ENCODE data around the gene GCK. TPM values are rescaled to one million over a fixed set of nuclear protein-coding genes. Genes with fewer than 3 reads are reported as not detected.

The GCK gene
- total and polyA plus RNA-seq, 5 donors from 2014 or later: 0.47 to 1.2 (median 0.57) TPM; not detected in 1

- Histone ChIP-seq H3K36me3 (ENCODE audit: control insufficient read depth, insufficient read depth, low read length) (no peaks in the 10 kb centered on the region), H3K9me3 (ENCODE audit: control insufficient read depth in 2 of 2, low read length in 2 of 2) (no peaks in the 10 kb centered on the region), H3K4me3 (ENCODE audit: low read depth, low read length) (no peak overlapping the region), H3K27me3 (ENCODE audit: control insufficient read depth, insufficient read depth, low read length) (no peaks in the 10 kb centered on the region), H3K27ac (ENCODE audit: insufficient read depth, low read length, poor library complexity, severe bottlenecking) (no peak overlapping the region), H3K4me1 (ENCODE audit: control insufficient read depth, insufficient read depth, low read length, poor library complexity, severe bottlenecking) (no peaks in the 10 kb centered on the region)
- H3K9me3 Mint-ChIP-seq: peaks cover 0 to 2% (median 0%) of the 10 kb centered on the region in 7 donors
- ATAC-seq (ENCODE audit: low read depth in 2 of 2) (no peak), DNase-seq (no peak)
- peak overlapping the region in 1 of 4 donors; percentile 15 for H3K4me3 Mint-ChIP-seq
- no peaks in the 10 kb centered on the region for H3K27me3 Mint-ChIP-seq
- H3K36me3 Mint-ChIP-seq: no peaks in the 10 kb centered on the region
- H3K27ac Mint-ChIP-seq: no peak overlapping the region
- no peaks in the 10 kb centered on the region for H3K4me1 Mint-ChIP-seq
Observed at GRCh38 chr7:44220358-44221112, 31.3 kb upstream of the GCK start.

GRCh38 chr7:44220046-44220357 is 30.8 kb upstream of the GCK start:
- Mint-ChIP-seq H3K36me3 (no peaks in the 10 kb centered on the region), H3K27me3 (no peaks in the 10 kb centered on the region), H3K4me3 (no peak overlapping the region), H3K27ac (no peak overlapping the region), H3K9me3 (peaks cover 0 to 2% (median 0%) of the 10 kb centered on the region in 7 donors), H3K4me1 (no peaks in the 10 kb centered on the region)
- no peaks in the 10 kb centered on the region for H3K36me3 ChIP-seq (ENCODE audit: control insufficient read depth, insufficient read depth, low read length)
- ATAC-seq (ENCODE audit: low read depth in 2 of 2) (no peak), DNase-seq (no peak)
- no peaks in the 10 kb centered on the region for H3K27me3 ChIP-seq (ENCODE audit: control insufficient read depth, insufficient read depth, low read length)
- H3K4me1 ChIP-seq (ENCODE audit: control insufficient read depth, insufficient read depth, low read length, poor library complexity, severe bottlenecking): no peaks in the 10 kb centered on the region
- no peak overlapping the region for H3K4me3 ChIP-seq (ENCODE audit: low read depth, low read length)
- no peak overlapping the region for H3K27ac ChIP-seq (ENCODE audit: insufficient read depth, low read length, poor library complexity, severe bottlenecking)
- H3K9me3 ChIP-seq (ENCODE audit: control insufficient read depth in 2 of 2, low read length in 2 of 2): no peaks in the 10 kb centered on the region

- peaks cover 0 to 2% (median 0%) of the 10 kb centered on the region in 7 donors for H3K9me3 Mint-ChIP-seq
- H3K4me3 Mint-ChIP-seq: no peak overlapping the region
- Histone ChIP-seq H3K9me3 (ENCODE audit: control insufficient read depth in 2 of 2, low read length in 2 of 2) (no peaks in the 10 kb centered on the region), H3K4me1 (ENCODE audit: control insufficient read depth, insufficient read depth, low read length, poor library complexity, severe bottlenecking) (no peaks in the 10 kb centered on the region), H3K4me3 (ENCODE audit: low read depth, low read length) (no peak overlapping the region), H3K27ac (ENCODE audit: insufficient read depth, low read length, poor library complexity, severe bottlenecking) (no peak overlapping the region), H3K27me3 (ENCODE audit: control insufficient read depth, insufficient read depth, low read length) (no peaks in the 10 kb centered on the region), H3K36me3 (ENCODE audit: control insufficient read depth, insufficient read depth, low read length) (peaks cover 2% of the 10 kb centered on the region)
- no peaks in the 10 kb centered on the region for H3K36me3 Mint-ChIP-seq
- no peaks in the 10 kb centered on the region for H3K4me1 Mint-ChIP-seq
- H3K27ac Mint-ChIP-seq: no peak overlapping the region
- ATAC-seq (ENCODE audit: low read depth in 2 of 2) (no peak), DNase-seq (no peak)
- no peaks in the 10 kb centered on the region for H3K27me3 Mint-ChIP-seq
Observed at GRCh38 chr7:44219371-44220045, 30.3 kb upstream of the GCK start.

- no peak overlapping the region for H3K4me3 Mint-ChIP-seq
- H3K4me3 ChIP-seq (ENCODE audit: low read depth, low read length): no peak overlapping the region
- no peaks in the 10 kb centered on the region for H3K4me1 ChIP-seq (ENCODE audit: control insufficient read depth, insufficient read depth, low read length, poor library complexity, severe bottlenecking)
- peaks cover 5% of the 10 kb centered on the region for H3K36me3 Mint-ChIP-seq
- DNase-seq (no peak), ATAC-seq (ENCODE audit: low read depth in 2 of 2) (no peak)
- no peak overlapping the region for H3K27ac Mint-ChIP-seq
- H3K4me1 Mint-ChIP-seq: no peaks in the 10 kb centered on the region
- peaks cover 0 to 2% (median 0%) of the 10 kb centered on the region in 7 donors for H3K9me3 Mint-ChIP-seq
- H3K27me3 ChIP-seq (ENCODE audit: control insufficient read depth, insufficient read depth, low read length): no peaks in the 10 kb centered on the region
- H3K27me3 Mint-ChIP-seq: no peaks in the 10 kb centered on the region
- H3K9me3 ChIP-seq (ENCODE audit: control insufficient read depth in 2 of 2, low read length in 2 of 2): no peaks in the 10 kb centered on the region
- H3K27ac ChIP-seq (ENCODE audit: insufficient read depth, low read length, poor library complexity, severe bottlenecking): no peak overlapping the region
- peaks cover 6% of the 10 kb centered on the region for H3K36me3 ChIP-seq (ENCODE audit: control insufficient read depth, insufficient read depth, low read length)
Observed at GRCh38 chr7:44218418-44219201, 29.4 kb upstream of the GCK start.

- no peaks in the 10 kb centered on the region for H3K4me1 Mint-ChIP-seq
- Histone ChIP-seq H3K9me3 (ENCODE audit: control insufficient read depth in 2 of 2, low read length in 2 of 2) (no peaks in the 10 kb centered on the region), H3K4me1 (ENCODE audit: control insufficient read depth, insufficient read depth, low read length, poor library complexity, severe bottlenecking) (no peaks in the 10 kb centered on the region), H3K27me3 (ENCODE audit: control insufficient read depth, insufficient read depth, low read length) (no peaks in the 10 kb centered on the region), H3K36me3 (ENCODE audit: control insufficient read depth, insufficient read depth, low read length) (peaks cover 10% of the 10 kb centered on the region), H3K27ac (ENCODE audit: insufficient read depth, low read length, poor library complexity, severe bottlenecking) (no peak overlapping the region), H3K4me3 (ENCODE audit: low read depth, low read length) (no peak overlapping the region)
- peaks cover 5% of the 10 kb centered on the region for H3K36me3 Mint-ChIP-seq
- H3K9me3 Mint-ChIP-seq: peaks cover 0 to 2% (median 0%) of the 10 kb centered on the region in 7 donors
- H3K27ac Mint-ChIP-seq: peak overlapping the region in 1 of 3 donors; percentile 46
- no peak overlapping the region for H3K4me3 Mint-ChIP-seq
- ATAC-seq (ENCODE audit: low read depth in 2 of 2) (no peak), DNase-seq (no peak)
- no peaks in the 10 kb centered on the region for H3K27me3 Mint-ChIP-seq
Observed at GRCh38 chr7:44217852-44218402, 28.7 kb upstream of the GCK start.

- no peak overlapping the region for H3K27ac Mint-ChIP-seq
- no peaks in the 10 kb centered on the region for H3K4me1 Mint-ChIP-seq
- no peak overlapping the region for H3K4me3 Mint-ChIP-seq
- ATAC-seq (ENCODE audit: low read depth in 2 of 2) (no peak), DNase-seq (no peak)
- H3K9me3 ChIP-seq (ENCODE audit: control insufficient read depth in 2 of 2, low read length in 2 of 2): no peaks in the 10 kb centered on the region
- no peak overlapping the region for H3K4me3 ChIP-seq (ENCODE audit: low read depth, low read length)
- no peaks in the 10 kb centered on the region for H3K4me1 ChIP-seq (ENCODE audit: control insufficient read depth, insufficient read depth, low read length, poor library complexity, severe bottlenecking)
- H3K36me3 Mint-ChIP-seq: peaks cover 5% of the 10 kb centered on the region
- no peaks in the 10 kb centered on the region for H3K27me3 Mint-ChIP-seq
- no peak overlapping the region for H3K27ac ChIP-seq (ENCODE audit: insufficient read depth, low read length, poor library complexity, severe bottlenecking)
- peaks cover 0 to 2% (median 0%) of the 10 kb centered on the region in 7 donors for H3K9me3 Mint-ChIP-seq
- no peaks in the 10 kb centered on the region for H3K27me3 ChIP-seq (ENCODE audit: control insufficient read depth, insufficient read depth, low read length)
- peaks cover 16% of the 10 kb centered on the region for H3K36me3 ChIP-seq (ENCODE audit: control insufficient read depth, insufficient read depth, low read length)
Observed at GRCh38 chr7:44217223-44217714, 28.0 kb upstream of the GCK start.

GRCh38 chr7:44216521-44217222 is 27.4 kb upstream of the GCK start:
- H3K4me3 ChIP-seq (ENCODE audit: low read depth, low read length): no peak overlapping the region
- no peak for ATAC-seq (ENCODE audit: low read depth in 2 of 2)
- H3K36me3 Mint-ChIP-seq: peaks cover 6% of the 10 kb centered on the region

More at GRCh38 chr7:44216521-44217222, 27.4 kb upstream of the GCK start:
- no peaks in the 10 kb centered on the region for H3K27me3 ChIP-seq (ENCODE audit: control insufficient read depth, insufficient read depth, low read length)
- DNase-seq: no peak
- no peak overlapping the region for H3K4me3 Mint-ChIP-seq
- peaks cover 0 to 2% (median 0%) of the 10 kb centered on the region in 7 donors for H3K9me3 Mint-ChIP-seq
- no peak overlapping the region for H3K27ac Mint-ChIP-seq
- H3K4me1 ChIP-seq (ENCODE audit: control insufficient read depth, insufficient read depth, low read length, poor library complexity, severe bottlenecking): no peaks in the 10 kb centered on the region
- peaks cover 22% of the 10 kb centered on the region for H3K36me3 ChIP-seq (ENCODE audit: control insufficient read depth, insufficient read depth, low read length)
- H3K4me1 Mint-ChIP-seq: no peaks in the 10 kb centered on the region
- H3K27ac ChIP-seq (ENCODE audit: insufficient read depth, low read length, poor library complexity, severe bottlenecking): no peak overlapping the region
- H3K9me3 ChIP-seq (ENCODE audit: control insufficient read depth in 2 of 2, low read length in 2 of 2): no peaks in the 10 kb centered on the region
- no peaks in the 10 kb centered on the region for H3K27me3 Mint-ChIP-seq
